ENCODE data around the gene FAF1.
"Not testable (repeated sequence)": the region's sequence is repeated elsewhere in the genome, so short reads cannot be mapped to it uniquely, and the experiment has no call there.

GRCh38 chr1:50864845-50865244, 95.2 kb downstream of the FAF1 start:
- not testable (repeated sequence) for TF ChIP-seq PBX3 (CRISPR knock-in tag; IDR thresholded peaks at IDR 0.05); OVOL3 (tag by site-specific recombination; IDR thresholded peaks at IDR 0.05); ZNF580 (tag by site-specific recombination; IDR thresholded peaks at IDR 0.05); ZBTB7A (tag by site-specific recombination; IDR thresholded peaks at IDR 0.05; ENCODE audit: low read depth); YY1 (tag by site-specific recombination; IDR thresholded peaks at IDR 0.05); ZNF146 (tag by site-specific recombination; IDR thresholded peaks at IDR 0.05); CTCF (tag by site-specific recombination; IDR thresholded peaks at IDR 0.05); ZBTB10 (tag by site-specific recombination; IDR thresholded peaks at IDR 0.05); ZNF692 (tag by site-specific recombination; IDR thresholded peaks at IDR 0.05); ZNF335 (tag by site-specific recombination; conservative IDR thresholded peaks at IDR 0.05); ZNF558 (tag by site-specific recombination; IDR thresholded peaks at IDR 0.05); ATF2 (tag by site-specific recombination; IDR thresholded peaks at IDR 0.05; ENCODE audit: low read depth); TCF7L2 (IDR thresholded peaks at IDR 0.05; ENCODE audit: borderline replicate concordance, low read depth, low read length)

Measured in HEK293 (cell line).